GOT3 (cell line): ENCODE data around the gene KIF14.
A peak's percentile ranks its signal among the peaks of the same experiment; 100 is the strongest.

Experiments used
- DNase-seq: peaks from one replicate; lab custom pipeline; 2025; ENCODE audit warnings: mixed read lengths; lab: John Stamatoyannopoulos, UW

KIF14 gene, protein sequence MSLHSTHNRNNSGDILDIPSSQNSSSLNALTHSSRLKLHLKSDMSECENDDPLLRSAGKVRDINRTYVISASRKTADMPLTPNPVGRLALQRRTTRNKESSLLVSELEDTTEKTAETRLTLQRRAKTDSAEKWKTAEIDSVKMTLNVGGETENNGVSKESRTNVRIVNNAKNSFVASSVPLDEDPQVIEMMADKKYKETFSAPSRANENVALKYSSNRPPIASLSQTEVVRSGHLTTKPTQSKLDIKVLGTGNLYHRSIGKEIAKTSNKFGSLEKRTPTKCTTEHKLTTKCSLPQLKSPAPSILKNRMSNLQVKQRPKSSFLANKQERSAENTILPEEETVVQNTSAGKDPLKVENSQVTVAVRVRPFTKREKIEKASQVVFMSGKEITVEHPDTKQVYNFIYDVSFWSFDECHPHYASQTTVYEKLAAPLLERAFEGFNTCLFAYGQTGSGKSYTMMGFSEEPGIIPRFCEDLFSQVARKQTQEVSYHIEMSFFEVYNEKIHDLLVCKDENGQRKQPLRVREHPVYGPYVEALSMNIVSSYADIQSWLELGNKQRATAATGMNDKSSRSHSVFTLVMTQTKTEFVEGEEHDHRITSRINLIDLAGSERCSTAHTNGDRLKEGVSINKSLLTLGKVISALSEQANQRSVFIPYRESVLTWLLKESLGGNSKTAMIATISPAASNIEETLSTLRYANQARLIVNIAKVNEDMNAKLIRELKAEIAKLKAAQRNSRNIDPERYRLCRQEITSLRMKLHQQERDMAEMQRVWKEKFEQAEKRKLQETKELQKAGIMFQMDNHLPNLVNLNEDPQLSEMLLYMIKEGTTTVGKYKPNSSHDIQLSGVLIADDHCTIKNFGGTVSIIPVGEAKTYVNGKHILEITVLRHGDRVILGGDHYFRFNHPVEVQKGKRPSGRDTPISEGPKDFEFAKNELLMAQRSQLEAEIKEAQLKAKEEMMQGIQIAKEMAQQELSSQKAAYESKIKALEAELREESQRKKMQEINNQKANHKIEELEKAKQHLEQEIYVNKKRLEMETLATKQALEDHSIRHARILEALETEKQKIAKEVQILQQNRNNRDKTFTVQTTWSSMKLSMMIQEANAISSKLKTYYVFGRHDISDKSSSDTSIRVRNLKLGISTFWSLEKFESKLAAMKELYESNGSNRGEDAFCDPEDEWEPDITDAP (N-terminal part only)

DNA sequence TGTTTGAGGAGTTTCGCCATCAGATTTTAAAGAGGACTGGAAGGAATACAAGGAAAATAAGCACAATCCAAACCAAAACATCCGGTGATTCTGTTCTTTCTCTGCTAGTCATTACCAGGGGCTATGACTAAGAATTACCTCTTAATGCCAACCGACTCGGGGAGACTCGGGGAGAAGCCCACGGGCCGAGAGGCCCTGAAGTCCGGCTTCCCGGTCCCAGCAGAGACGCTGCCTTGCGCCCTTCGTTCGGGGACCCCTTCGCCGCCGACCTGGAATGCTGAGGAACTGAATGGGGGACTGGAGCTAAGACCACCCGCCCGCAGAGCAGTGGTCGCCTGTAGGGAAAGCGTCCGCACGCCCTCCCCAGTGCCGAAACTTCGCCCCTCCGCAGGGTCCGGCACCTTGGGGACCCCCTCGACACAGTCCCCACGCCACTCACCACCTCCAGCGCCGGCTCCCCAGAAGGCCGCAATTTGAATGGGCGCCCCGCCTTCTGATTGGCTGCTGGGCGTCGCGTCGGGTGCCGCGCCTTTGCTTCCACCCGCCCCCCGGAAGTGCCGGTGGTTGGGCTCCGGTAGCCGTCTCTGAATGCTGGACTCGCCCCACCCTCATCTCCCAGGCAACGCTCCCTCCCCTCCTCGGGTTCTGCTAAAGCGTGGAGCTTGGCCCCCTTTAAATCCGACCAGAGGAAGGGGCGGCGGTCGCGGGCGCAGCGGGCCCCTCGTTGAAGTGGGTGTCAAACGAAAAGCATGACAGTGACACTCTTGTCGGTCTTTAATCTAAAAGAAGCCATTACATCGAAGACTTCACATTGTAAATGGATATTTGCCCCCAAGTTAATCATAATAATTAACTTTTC, at the start of gene KIF14:
TSS of gene KIF14 (minus strand) at position 479 of the 859 bp plus-strand sequence. CDS start 2,028 bp downstream, outside the sequence.
- DNase-seq, result peak; percentile 67

DNA sequence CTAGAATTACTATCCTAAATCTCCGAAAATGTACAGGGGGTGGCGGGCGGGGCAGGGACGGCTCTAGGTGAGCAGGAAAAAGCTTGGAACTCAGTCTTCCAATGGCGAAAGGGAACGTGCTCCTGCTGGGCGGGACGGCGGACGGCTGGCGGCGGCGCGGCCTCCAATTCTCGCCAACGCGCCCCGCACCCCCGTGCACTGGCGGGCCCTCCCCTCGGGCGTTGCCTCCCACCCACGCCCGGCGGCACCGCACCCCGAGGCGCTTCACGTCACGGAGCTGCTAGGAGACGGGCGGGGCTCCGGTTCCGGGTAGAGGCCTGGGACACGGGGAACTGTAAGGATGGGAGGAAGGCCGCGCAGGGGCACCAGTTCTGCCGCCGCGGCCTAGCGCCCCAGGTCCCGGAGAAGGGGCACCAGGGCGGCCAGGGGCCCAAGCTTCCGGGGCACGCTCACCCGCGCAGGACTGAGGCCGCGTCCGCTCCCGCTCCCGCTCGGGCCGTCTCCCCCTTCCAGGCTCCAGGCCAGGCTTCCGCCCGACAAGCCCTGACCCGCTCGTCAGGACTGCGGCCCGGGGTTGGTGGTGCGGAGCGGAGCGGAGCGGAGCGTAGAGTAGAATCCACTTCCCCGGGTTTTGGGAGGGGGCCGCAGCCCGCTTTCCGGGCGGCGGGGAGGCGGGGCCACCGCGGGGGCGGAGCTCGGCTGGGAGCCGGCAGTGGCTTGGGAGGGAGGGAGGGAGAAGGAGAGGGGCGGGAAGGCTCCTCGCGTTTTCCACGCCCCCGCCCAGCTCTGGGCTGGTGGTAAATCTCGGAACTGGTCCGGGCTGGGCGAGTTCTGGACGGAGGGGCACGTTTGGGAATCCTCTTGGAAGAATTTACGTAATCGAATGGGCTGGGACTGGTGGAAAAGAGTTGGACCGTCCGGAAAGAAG, 49.0 kb upstream of the KIF14 start, which contains the start of gene DDX59:
TSS of gene DDX59 (minus strand) at position 594 of the 928 bp plus-strand sequence. CDS start 3,167 bp downstream, outside the sequence.
- DNase-seq, result peak; percentile 87

DNA sequence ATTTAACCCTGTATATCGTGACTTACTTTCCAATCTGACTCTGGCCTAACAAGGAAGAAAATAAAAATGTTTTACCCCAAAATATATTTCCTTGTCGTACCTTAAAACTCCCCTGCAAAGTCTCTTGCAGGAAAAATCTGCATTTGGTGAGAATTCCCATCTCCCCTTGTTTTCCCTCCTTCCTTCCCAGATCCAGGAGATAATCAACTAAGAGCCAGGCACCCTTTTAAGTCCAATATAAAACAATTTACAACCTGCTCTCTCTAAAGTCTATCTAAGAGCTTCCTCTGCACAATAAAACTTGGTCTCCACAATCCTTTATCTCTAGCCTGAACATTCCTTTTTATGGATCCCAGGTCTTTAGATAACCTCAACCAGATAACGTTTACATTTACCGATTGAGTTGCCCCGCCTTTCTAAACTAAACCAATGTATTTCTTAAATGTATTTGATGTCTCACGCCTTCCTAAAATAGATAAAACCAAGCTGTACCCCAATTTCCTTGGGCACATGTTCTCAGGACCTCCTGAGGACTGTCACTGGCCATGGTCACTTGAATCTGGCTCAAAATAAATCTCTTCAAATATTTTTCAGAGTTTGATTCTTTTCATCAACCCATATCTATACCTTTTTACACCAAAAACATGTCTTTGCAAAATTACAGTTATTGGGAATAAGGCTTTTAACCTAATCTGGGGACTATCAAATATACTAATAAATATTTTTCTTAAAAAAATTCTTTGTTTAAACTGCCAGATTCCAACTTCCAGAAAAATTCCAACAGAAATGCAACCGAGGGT, 48.2 kb upstream of the KIF14 start:
- no peak for DNase-seq

DNA sequence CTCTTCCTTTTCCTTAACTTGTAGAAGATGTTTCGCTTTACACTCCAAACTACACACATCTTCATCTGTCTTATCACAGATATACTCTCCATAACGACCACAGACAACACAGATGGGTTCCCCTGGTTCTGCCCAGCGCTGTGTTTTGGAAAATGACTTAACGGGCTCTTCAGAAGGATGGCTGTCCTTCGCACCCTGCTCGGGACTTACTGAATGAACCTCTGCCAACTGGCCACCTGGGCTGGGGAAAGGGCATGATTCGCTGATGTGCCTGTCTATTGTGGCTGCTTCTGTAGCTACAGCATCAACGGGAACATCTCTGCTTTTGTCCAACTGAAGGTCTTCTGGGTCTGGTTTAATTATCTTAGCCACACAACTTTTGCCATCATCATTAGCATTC, 45.8 kb upstream of the KIF14 start:
- no peak for DNase-seq

DNA sequence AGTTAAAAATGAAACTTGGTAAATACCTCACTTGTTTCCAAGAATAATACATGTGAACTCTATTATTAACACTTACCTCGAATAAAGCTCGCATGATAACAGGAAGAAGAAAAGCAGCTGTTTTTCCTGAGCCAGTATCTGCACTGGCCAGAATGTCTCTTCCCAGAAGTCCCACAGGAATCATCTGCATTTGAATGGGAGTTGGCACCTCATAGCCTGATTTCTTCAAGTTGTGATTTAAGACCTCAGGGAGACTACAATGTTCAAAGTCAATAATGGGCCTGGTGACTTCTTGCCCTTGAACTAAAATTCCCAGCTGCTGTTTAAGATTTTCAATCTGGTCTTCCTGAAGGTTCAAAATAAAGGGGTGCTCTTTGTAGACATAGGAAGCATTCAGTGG, 45.3 kb upstream of the KIF14 start:
- no peak for DNase-seq

DNA sequence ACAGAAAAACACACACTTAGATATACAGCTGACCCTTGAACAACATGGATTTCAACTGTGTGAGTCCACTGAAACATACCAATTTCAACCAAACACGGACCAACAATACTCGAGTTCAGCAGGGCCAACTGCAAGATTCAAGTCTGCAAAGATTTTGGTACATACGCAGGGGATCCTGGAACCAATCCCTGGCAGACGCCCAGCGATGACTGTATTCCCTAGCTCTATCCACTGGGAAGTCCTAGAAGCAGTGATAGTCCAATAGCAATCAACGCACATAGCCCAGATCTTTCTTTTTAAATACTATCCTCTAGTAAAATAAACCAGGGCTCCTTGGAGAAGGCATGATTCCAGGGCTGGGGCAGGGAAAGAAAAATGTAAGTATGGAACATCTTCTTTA, 40.2 kb upstream of the KIF14 start:
- DNase-seq, result no peak

DNA sequence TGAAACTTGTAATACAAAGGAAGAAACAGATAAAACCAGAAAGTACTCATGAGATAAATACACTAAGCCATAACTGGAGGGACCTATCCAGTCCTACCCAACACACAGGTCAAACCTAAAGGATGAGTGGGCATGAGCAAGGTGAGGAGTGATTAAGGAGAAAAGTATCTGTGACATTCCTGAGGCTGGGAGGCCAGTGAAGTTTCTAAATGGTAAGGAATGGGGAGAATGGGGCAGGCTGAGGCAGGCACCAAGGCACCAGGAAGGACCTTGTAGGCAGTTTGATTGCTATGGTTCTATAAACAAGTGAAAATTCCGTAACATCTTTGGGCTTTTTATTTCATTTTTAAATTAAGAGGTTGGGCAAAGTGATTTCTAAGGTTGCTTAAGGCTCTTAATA, 38.7 kb upstream of the KIF14 start:
- no peak for DNase-seq

DNA sequence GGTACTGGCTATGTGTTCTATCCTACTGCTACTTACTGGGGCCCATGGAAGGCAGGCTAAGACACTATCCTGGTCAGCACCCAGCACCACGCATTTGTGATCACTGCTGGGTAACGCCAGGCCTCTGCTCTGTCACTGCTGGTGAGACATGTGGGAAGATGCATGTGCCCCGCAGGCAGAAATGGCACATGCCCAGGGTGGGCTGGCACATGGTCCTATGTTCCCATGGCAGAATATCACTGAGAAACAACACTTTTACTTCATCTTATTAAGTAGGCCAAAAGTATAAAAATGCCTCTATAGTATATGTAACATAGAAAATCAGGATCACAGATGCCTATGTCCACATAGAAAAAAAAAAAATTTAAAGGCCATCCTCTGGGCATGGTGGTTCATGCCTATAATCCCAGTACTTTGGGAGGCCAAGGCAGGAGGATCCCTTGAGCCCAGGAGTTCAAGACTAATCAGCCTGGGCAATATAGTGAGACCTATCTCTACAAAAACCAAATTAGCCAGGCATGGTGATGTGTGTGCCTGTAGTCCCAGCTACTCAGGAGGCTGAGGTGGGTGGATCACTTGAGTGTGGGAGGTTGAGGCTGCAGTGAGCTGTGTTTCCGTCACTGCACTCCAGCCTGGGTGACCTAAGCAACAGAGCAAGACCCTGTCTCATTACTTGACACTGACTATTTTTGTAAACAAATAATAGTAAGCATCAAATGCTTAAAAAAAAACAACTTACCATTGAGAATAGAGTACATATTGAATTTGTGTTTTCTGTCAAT, 37.7 kb upstream of the KIF14 start:
- DNase-seq, result no peak

DNA sequence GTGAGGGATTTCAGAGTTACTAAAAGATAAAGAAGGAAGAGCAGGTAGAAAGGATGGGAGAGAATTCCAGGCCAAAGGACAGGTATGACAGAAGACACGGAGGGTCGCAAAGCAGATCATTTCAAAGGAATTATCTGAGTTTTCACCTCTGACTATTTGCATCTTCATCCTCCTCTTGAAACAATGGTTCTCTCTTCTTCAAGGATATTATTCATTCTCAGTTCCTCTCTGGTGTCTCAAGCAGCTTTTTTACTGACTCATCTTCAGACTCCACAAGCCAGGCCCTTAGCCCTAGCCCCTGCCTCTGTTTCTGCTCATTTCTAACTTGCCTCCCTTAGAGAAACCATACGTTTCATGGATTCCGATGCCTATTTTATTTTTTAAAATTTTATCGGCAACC, 34.1 kb upstream of the KIF14 start:
- no peak for DNase-seq

DNA sequence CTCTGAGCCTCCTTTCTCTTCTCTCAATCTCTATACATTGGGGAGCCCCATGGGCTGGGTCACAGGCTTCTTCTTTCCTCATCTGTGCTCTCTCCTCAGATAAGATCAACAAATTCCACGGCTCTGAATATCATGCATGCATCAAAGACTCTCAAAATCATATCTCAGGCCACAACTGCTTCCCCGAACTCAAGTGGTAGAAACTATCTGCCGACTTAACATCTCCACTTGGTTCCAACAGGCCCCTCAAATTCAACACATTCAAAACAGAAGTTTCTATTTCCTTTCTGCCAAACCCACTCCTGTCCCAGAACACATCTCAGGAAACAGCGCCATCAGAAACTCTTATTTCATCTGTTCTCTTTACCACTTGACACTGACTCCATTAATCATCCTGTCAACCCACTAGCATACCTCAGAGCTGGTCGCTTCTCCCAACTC, 32.5 kb upstream of the KIF14 start:
- no peak for DNase-seq

DNA sequence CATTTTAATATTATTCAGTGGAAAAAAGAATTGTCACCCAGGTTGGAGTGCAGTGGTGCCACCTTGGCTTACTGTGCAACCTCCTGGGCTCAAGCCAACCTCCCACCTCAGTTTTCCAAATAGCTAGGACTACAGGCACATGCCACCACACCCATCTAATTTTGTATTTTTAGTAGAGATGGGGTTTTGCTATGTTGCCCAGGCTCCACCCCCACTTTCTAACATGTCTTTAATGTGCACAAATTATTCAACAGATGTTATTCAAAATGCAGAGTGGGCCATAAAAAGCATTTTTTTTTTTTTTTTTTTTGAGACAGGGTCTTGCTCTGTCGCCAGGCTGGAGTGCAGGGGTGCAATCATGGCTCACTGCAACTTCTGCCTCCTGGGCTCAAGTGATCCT, 31.8 kb upstream of the KIF14 start:
- no peak for DNase-seq

DNA sequence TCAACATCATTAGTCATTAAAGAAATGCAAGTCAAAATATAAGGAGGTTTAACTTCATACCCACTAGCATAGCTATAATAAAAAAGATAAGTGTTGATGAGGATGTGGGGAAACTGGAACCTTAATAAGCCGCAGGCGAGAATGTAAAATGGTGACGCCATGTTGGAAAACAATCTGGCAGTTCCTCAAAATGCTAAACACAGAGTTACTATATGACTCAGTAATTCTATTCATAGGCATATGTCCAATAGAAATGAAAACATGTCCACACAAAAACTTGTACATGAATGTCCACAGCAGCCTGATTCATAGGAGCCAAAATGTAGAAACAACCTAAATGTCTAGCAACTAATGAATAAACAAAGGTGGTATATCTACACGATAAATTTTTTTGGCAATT, 26.0 kb upstream of the KIF14 start:
- DNase-seq, result no peak

DNA sequence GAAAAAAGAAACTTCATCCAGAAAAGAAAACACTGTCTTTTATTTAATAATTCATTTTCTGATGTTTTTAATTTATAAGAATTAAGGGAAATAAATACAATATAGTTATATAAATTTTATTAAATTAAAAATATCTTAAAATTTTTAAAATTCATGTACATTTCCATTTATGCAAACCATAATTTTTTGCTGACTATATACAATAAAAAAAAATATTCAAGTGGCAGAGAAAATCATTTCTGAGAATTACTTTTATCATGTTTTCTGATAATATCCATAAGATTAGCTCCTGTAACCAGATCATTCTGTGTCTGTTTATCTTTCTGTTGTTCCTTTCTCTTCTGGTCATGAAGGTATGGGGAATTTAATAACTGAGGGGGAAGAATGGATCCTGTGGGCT, 23.5 kb upstream of the KIF14 start:
- DNase-seq, result no peak

DNA sequence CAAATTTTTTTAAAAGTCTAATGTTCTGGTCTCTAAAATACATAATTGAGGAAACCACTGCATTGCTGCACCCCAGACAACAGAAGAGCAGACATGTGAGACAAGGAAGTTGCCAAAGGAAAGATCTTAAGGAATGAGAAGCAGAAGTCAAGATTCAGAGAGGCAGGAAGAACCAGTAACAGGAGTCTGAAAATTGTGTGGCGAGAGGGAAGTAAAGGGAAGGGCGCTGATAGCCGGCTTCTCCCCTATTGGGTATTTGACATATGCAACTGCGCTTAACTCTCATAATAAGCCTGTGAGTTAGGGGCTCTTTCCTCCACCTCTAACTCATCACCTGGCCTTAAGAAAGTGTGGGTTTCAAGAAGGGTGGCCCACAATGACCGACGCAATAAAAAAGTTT, 21.9 kb upstream of the KIF14 start:
- no peak for DNase-seq

DNA sequence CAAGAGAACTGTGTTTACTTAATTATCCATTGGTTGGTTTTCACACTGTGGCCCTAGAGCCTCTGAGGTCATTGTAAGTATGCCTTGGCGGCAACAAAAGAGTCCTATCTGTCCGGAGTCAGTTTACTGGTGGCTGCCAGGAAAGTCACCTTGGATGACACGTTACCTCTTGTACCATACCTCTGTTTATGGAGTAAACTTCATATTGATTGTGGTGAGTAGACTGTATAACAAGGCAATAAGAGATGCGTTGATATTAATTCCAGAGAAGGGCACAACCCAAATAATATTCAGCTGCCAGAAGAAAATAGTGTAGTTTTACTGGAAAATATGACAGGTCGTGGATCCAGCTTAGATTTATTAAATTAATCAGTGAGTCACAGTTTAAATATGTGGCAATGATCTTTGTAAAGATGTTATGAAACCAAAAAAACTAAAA, 20.4 kb upstream of the KIF14 start:
- no peak for DNase-seq

DNA sequence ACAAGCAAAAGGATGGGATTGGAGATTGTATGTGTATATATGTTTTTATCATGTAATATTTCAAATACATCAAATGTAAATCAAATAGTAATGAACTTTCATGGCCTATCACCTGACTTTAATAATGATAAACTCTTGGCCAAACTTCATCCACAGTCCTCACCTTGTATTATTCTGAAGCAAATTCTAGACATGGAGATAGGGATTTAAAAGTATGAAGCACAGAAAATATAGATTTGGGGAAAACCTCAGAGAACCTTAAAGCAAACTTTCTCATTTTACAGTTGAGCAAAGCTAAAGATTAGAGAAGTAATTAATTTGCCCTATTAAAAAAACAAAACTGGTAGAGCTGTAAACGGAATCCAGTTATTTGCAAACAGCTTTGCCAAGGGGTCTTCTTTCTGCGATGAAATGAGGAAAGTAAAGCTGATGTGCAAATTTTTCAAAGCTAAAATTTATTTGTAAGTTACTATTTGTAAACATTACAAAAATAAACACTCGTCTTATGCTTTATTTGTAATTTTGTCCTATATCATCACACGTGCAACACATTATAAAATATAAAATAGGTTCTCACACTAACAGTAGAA, 19.9 kb upstream of the KIF14 start:
- DNase-seq, result no peak

DNA sequence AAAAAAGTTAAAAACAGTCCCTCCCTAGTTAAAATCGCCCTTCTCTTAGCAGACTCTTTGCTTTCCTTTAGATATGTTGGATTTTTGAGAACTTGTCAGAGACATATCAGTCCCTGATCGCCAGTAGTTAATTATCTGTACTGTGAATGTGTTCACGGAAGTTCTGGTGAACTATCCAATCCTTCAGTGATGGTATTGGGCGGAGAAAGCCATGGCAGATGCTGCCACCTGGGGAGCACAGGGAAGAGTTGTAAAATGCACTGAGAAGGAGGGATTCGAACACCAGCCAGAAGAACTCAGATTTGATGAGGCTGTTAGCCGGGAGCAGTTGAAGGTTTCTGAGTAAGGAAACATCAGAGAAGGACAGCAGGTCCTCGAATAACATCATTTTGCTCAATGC, 17.5 kb upstream of the KIF14 start:
- no peak for DNase-seq

DNA sequence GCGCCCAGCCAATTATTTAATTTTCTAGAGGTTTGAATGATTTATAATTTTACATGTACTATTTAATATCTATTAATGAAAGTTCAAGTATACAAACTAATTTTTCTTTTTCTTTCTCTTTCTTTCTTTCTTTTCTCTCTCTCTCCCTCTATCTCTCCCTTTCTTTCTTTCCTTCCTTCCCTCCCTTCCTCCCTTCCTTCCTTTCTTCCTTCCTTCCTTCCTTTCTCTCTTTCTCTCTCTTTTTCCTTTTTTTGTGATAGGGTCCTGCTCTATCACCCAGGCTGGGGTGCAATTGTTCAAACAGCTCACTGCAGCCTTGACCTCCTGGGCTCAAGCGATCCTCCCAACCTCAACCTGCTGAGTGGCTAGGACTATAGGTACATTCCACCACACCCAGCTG, 16.1 kb upstream of the KIF14 start:
- DNase-seq, result no peak
